H1 (cell line): Measurements from ENCODE around the gene AGPAT3. TPM values are rescaled to one million over a fixed set of nuclear protein-coding genes. Genes with fewer than 3 reads are reported as not detected.

Source experiments
- SP1 ChIP-seq: IDR thresholded peaks from 2 replicates; pipeline ENCODE4 v1.6.1; 2011; ENCODE audit warnings: low read depth, low read length
- USF2 ChIP-seq: IDR thresholded peaks from 2 replicates; pipeline ENCODE4 v1.6.1; 2011; ENCODE audit warnings: low read length, improper control_type of control experiment
- polyA plus RNA-seq, 7 experiments: library from polyadenylated mRNA; depleted of rRNA in 3 of 7; stranded (reverse) in 5 of 7; unstranded in 2 of 7; fragments of >200 nt in 5 of 7; fragments of 200-250 nt in 2 of 7; gene quantifications; 1 replicate in 5 of 7; 2 replicates in 1 of 7; 4 replicates in 1 of 7; pipeline versions ENCODE4 v1.2.1 to v1.2.3, GENCODE V29; 2011 to 2013; ENCODE audit warnings: missing spikeins in 2 of 7, mixed read lengths in 2 of 7
- total RNA-seq: library from RNA; stranded (reverse); fragmentation: NEBNext Ultra II Directional; extraction: Animal tissue kit (Norgen Biotek cat#: 25700); gene quantifications from 2 replicates; pipeline ENCODE4 v1.2.1, GENCODE V29; 2021

Gene AGPAT3
- total and polyA plus RNA-seq, 2 of the 8 experiments (the other 6 are each of a cell fraction or from before 2014, with no cell fraction given) = 5.8 to 7.3 TPM

GRCh38 chr21:43925096-43925481 lies 60.1 kb downstream of the AGPAT3 start (continued):
- TF ChIP-seq SP1 = no peak
- no peak for TF ChIP-seq USF2
